ENCODE results near the gene THPO. TPM values are rescaled to one million over a fixed set of nuclear protein-coding genes. Genes with fewer than 3 reads are reported as not detected.
A peak's percentile ranks its signal among the peaks of the same experiment; 100 is the strongest.

Gene THPO
- total RNA-seq, 1 donor from 2014 or later: not detected

DNA sequence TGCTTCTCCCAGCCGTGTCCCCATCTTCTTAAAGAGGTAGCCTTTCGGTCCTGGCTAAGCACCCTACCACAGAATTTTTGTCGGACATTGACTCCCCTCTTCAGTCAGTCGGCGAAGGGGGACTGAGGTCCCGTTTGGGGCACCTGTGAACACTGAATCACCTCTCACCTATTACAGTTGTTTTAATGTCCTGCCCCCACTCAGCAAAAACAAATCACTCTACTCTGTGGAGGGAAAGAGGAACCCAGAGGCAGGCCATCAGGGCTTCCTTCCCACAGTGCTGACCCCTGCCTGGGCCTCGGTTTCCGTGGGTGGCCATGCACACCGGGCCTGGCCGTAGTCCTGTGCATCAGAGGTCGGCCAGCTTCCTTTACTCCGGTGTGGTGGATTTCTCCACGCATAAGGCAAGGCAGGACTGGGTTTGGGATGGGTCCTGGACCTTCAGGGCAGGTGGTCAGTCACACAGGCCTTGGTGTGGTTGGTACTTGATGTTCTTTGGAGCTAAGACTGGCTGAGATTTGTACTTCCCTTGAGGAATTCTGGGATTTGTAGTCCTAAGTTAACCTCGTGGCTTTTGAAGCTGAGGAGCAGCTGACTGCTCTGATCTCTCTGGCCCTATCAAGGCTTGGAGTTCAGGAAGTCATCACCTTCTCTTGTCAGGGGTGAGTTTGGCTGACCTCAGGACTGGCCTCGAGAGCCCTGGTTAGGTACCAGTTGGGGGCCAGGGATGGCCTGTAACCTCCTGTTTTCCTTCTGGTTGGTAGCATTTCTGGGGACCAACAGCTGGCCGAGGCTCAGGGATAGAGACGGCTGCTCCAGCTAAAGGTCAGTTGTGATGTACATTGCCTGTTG is 41.2 kb downstream of the THPO start:
- no peaks in the 10 kb centered on the region for H3K27me3 ChIP-seq (ENCODE audit: control insufficient read depth, insufficient read depth, low read length)
- H3K4me3 ChIP-seq (ENCODE audit: low read depth, low read length): peak overlapping the region; percentile 75
- H3K36me3 ChIP-seq (ENCODE audit: control insufficient read depth, insufficient read depth, low read length): peaks cover 23% of the 10 kb centered on the region
- no peak for TF ChIP-seq CTCF (IDR thresholded peaks at IDR 0.05; ENCODE audit: insufficient read depth, low read length, severe bottlenecking)
- DNase-seq (ENCODE audit: low read depth) (peak; percentile 53), FAIRE-seq (no peak)

DNA sequence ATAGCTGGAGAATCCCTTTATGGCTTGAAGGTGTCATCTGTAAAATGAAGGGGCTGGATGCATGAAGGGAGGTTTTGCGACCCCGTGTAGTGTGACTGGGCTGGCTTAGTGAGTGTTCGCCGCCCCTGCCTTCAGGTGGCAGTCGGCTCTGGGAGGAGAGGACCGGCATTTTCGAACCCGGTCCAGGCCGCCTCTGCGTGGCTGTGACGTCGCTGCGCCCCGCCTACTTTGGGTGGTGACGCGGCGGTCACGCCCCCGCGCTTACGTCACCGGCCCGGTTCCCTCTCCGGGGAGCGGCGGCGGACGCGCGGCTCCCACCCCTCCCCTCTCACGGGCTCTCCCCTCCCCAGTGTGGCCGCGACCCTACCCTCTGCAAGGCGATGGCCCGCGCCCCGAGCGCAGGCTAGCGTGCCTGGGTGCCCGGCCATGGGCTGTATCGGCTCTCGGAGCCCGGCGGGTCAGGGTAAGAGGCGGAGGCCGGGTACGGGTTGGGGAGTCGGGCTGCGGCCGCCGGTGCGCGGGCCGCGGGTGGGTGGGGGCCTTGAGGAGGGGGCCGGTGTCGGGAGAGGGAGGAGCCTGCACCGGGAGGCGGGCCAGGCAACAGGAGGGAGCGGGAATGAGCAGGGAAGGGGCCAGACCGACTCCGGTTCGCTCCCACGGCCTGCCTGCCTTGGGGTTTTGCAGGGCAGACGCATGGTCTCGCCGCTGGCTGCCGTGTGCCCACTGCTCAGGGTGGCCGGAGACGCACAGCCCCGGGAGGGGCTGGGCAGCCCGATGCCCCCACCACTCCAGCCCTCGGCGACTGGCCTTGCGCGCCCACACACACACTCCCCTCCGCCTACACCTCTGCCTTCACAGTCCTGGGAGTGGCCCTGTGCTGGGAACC is 42.1 kb downstream of the THPO start:
- no peak for TF ChIP-seq CTCF (IDR thresholded peaks at IDR 0.05; ENCODE audit: insufficient read depth, low read length, severe bottlenecking)
- Histone ChIP-seq H3K27me3 (ENCODE audit: control insufficient read depth, insufficient read depth, low read length) (no peaks in the 10 kb centered on the region), H3K36me3 (ENCODE audit: control insufficient read depth, insufficient read depth, low read length) (peaks cover 20% of the 10 kb centered on the region), H3K4me3 (ENCODE audit: low read depth, low read length) (peak overlapping the region; percentile 75)
- FAIRE-seq (no peak), DNase-seq (ENCODE audit: low read depth) (peak; percentile 44)

DNA sequence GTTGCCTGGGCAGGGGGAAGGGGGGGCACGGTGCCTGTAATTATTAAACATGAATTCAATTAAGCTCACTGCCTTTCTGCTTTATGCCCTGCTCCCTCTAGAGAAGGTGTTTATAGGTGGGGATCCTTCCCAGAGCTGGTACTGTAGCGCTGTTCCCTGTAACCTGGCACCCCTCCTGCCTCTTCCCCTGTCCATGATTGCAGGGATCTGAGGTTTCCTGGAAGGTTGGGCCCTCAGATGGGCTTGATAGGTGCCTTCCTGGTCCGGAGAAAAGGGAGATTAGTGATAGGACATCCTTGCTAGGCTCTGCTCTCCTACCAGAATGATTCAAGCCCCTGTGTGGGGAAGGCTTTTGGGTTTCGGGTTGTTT is 42.7 kb downstream of the THPO start:
- DNase-seq (ENCODE audit: low read depth) (no peak), FAIRE-seq (no peak)
- TF ChIP-seq CTCF (IDR thresholded peaks at IDR 0.05; ENCODE audit: insufficient read depth, low read length, severe bottlenecking): no peak
- no peaks in the 10 kb centered on the region for H3K27me3 ChIP-seq (ENCODE audit: control insufficient read depth, insufficient read depth, low read length)
- H3K36me3 ChIP-seq (ENCODE audit: control insufficient read depth, insufficient read depth, low read length): peaks cover 20% of the 10 kb centered on the region
- H3K4me3 ChIP-seq (ENCODE audit: low read depth, low read length): peak overlapping the region; percentile 75

- H3K36me3 ChIP-seq (ENCODE audit: control insufficient read depth, insufficient read depth, low read length): peaks cover 20% of the 10 kb centered on the region
- no peak for FAIRE-seq
These were observed 43.4 kb downstream of the THPO start for GRCh38 chr3:184334470-184335158.

GRCh38 chr3:184333700-184334099 is 44.3 kb downstream of the THPO start:
- Histone ChIP-seq H3K36me3 (ENCODE audit: control insufficient read depth, insufficient read depth, low read length) (peaks cover 25% of the 10 kb centered on the region), H3K4me3 (ENCODE audit: low read depth, low read length) (no peak overlapping the region), H3K27me3 (ENCODE audit: control insufficient read depth, insufficient read depth, low read length) (no peaks in the 10 kb centered on the region)
- FAIRE-seq (no peak), DNase-seq (ENCODE audit: low read depth) (no peak)
- TF ChIP-seq CTCF (IDR thresholded peaks at IDR 0.05; ENCODE audit: insufficient read depth, low read length, severe bottlenecking): no peak

More at GRCh38 chr3:184334470-184335158, 43.4 kb downstream of the THPO start:
- no peaks in the 10 kb centered on the region for H3K27me3 ChIP-seq (ENCODE audit: control insufficient read depth, insufficient read depth, low read length)
- no peak overlapping the region for H3K4me3 ChIP-seq (ENCODE audit: low read depth, low read length)
- TF ChIP-seq CTCF (IDR thresholded peaks at IDR 0.05; ENCODE audit: insufficient read depth, low read length, severe bottlenecking): no peak
- peak; percentile 88 for DNase-seq (ENCODE audit: low read depth)

All from bronchial epithelial cell (primary cell).